ENCODE data around the gene CAMTA1. TPM values are rescaled to one million over a fixed set of nuclear protein-coding genes. Genes with fewer than 3 reads are reported as not detected.

The CAMTA1 gene
- total RNA-seq, 1 donor from 2014 or later = 69.9 TPM

DNA sequence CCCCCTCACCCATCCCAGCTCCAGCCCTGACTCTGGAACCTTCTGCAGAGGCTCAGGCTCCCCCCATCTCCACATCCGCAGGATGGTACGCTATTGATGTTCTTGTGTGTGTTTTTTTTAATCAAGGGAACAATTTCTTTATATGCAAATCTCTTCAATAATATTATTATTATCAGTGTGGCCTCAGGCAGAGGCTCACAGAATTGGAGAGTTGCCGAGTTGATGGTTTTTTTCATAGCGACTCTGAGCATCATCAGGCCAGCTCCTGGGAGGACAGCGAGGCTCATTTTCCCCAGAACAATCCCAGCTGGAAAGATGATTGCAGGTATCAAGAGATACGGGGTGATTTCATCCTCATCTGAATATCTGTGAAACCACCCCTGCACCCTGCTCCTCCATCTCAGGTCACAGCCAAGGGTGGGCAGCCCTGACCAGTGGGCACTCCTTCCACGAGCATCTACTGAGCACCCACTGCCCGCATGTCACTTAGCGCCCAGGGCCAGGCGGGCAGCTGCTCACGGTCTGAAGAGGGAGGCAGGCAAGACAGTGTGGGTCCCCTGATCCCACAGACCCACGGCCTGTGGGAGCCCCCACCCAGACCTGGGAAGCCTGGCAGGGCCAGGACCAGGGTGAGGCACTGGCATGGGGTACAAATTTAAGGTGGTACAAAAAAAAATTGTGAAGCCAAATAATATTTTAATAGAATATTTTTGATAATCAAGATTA is 740.2 kb downstream of the CAMTA1 start:
- intact Hi-C loops (cut with micrococcal nuclease) = no loop called here
- no peaks in the 10 kb centered on the region for H3K27me3 Mint-ChIP-seq
- no peak overlapping the region for H3K4me3 Mint-ChIP-seq
- H3K36me3 Mint-ChIP-seq (ENCODE audit: low read depth) = no peaks in the 10 kb centered on the region
- H3K27ac Mint-ChIP-seq = no peak overlapping the region
- no peak for DNase-seq
- H3K9me3 Mint-ChIP-seq = no peaks in the 10 kb centered on the region
- no peaks in the 10 kb centered on the region for H3K4me1 Mint-ChIP-seq

DNA sequence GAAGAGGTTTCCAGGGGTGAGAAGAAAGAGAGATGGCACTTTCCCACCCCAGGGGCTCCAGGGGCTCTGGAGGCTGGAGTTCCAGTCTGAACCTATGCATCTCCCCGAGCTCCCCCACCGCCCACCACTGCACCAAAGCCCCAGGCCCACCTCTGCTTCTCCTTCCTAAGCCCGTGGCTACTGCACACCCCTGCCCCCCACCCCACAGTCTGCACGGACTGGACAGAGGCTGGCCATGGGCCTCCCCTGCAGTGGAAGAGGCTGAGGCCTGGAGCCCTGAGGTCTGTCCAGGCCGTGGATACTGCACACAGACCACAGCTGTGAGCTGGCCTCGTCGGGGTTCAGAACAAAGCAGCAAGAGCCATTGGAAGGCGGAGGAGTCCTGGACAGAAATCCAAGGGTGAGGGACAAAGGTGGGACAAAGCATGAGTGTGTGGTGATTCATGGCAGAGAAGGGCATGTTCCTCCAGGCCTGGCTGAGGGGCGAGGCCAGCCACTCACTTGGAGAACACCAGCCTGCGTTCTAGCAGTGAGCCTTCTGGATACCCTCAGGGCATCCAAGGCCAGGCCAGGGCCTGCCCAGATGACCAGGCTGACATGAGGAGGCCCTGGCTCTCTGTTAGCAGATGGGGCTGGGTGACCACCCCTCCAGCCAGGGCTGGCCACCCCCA is 741.1 kb downstream of the CAMTA1 start:
- H3K27me3 Mint-ChIP-seq = no peaks in the 10 kb centered on the region
- no peak for DNase-seq
- no peak overlapping the region for H3K27ac Mint-ChIP-seq
- intact Hi-C loops (cut with micrococcal nuclease) = no loop called here
- H3K4me1 Mint-ChIP-seq = no peaks in the 10 kb centered on the region
- H3K4me3 Mint-ChIP-seq = no peak overlapping the region
- no peaks in the 10 kb centered on the region for H3K9me3 Mint-ChIP-seq
- H3K36me3 Mint-ChIP-seq (ENCODE audit: low read depth) = no peaks in the 10 kb centered on the region

DNA sequence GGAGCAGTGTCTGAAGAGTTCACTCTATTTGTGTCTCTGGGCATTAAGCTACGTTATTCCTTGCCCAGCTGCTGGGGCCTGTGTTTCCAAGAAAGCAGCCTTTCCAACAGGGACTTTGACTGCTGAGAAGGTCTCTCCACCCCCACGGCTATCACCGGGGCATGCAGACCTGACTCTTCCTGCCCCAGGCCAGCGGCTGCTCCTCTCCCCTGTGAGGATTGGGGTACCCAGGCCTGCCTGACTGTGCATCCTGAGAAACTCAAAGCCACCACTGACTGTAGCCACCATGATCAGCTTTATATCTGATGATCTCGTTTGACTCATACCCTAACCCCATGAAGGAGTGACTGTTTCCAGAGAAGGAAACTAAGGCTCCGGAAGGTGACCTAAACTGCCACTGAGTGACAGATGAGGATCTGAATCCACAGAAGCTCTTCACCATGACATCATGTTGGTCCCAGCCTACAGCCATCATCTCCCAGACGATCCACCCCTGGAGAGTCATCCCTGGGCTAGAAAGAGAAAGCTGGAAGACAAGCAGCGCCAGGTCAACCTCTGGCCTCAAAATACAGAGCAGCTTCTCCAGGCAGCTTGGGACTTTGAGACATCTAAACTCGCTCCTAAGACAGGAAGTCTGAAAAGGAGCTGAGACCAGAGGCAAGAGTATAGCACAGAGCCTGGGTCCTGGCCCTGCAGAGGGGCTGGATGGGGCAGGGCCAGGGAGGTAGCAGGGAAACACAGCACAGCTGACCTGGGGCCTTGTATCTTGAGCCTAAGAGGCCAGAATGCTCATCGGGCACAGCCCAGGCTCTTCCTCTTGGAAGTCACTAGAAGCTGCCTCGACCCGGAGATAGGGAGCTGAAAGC is 741.8 kb downstream of the CAMTA1 start:
- no peak for DNase-seq
- H3K27ac Mint-ChIP-seq = no peak overlapping the region

DNA sequence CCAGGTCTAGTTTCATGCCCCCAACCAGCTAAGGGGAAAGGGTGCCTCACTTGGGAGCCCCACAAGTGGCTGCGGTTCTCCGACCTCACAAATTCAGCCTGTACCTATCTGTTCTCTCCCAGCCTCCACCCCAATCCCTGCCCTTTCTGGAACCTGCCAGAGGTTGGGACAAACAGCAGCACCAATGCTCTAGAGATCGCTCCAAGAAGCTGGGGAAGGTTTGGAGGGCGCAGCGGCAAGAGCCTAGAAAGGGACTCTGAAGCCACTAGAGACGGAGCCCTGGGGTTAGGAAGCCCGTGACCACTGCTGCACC is 742.4 kb downstream of the CAMTA1 start:
- Mint-ChIP-seq H3K4me3 (no peak overlapping the region), H3K27ac (no peak overlapping the region), H3K9me3 (no peaks in the 10 kb centered on the region), H3K4me1 (no peaks in the 10 kb centered on the region), H3K36me3 (ENCODE audit: low read depth) (no peaks in the 10 kb centered on the region), H3K27me3 (no peaks in the 10 kb centered on the region)
- intact Hi-C loops (cut with micrococcal nuclease) = no loop called here
- no peak for DNase-seq

More for the DNA sequence above, 741.8 kb downstream of the CAMTA1 start:
- no peaks in the 10 kb centered on the region for H3K27me3 Mint-ChIP-seq
- H3K4me1 Mint-ChIP-seq = no peaks in the 10 kb centered on the region
- intact Hi-C loops (cut with micrococcal nuclease) = no loop called here
- H3K4me3 Mint-ChIP-seq = no peak overlapping the region
- H3K36me3 Mint-ChIP-seq (ENCODE audit: low read depth) = no peaks in the 10 kb centered on the region
- no peaks in the 10 kb centered on the region for H3K9me3 Mint-ChIP-seq

GRCh38 chr1:7528386-7529198 is 743.3 kb downstream of the CAMTA1 start:
- Mint-ChIP-seq H3K4me3 (no peak overlapping the region), H3K9me3 (no peaks in the 10 kb centered on the region), H3K36me3 (ENCODE audit: low read depth) (no peaks in the 10 kb centered on the region), H3K27me3 (no peaks in the 10 kb centered on the region), H3K27ac (no peak overlapping the region), H3K4me1 (no peaks in the 10 kb centered on the region)
- no peak for DNase-seq
- intact Hi-C loops (cut with micrococcal nuclease) = no loop called here

- no peaks in the 10 kb centered on the region for H3K4me1 Mint-ChIP-seq
- H3K36me3 Mint-ChIP-seq (ENCODE audit: low read depth) = no peaks in the 10 kb centered on the region
- no peak for DNase-seq
- no peak overlapping the region for H3K4me3 Mint-ChIP-seq
- H3K9me3 Mint-ChIP-seq = no peaks in the 10 kb centered on the region
- intact Hi-C loops (cut with micrococcal nuclease) = no loop called here
- no peak overlapping the region for H3K27ac Mint-ChIP-seq
- H3K27me3 Mint-ChIP-seq = no peaks in the 10 kb centered on the region
These were observed 744.7 kb downstream of the CAMTA1 start for GRCh38 chr1:7529917-7530316.

DNA sequence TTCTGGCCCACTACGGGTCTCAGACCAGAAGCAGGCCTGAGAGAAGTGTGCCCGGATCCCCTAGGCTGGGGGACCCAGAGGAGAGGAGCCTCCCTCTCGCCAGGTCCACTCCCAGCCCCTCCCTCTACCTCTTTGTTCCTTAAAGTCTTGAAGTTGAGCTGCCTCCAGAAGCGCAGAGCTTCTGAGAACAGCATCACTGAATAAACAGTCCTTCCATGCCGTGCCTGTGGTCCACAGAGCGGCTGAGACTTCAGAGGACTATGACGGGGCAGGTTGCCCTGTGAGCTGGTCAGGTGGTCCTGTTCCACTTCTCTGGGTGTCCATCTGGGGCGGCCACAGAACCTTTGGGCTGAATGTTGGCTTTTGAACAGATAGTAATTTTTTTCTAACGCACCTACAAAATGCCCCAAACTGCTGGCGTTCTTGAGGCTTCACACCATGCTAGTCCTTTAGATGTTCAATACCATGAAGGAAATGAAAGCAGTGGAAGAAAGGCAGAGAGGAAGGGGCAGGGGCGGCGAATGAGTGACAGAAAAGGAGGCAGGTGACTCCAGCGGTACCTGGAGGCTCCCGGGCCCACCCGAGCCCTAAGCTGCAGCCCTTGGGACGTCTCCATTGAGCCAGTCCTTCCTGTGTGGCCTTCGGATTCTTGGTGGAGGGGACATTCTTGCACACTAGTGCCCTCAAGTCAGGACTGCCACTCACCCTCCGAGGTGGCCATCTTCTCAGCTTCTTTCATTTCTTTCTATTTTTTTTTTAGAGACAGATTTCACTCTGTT is 746.5 kb downstream of the CAMTA1 start:
- no peak overlapping the region for H3K4me3 Mint-ChIP-seq
- no peaks in the 10 kb centered on the region for H3K9me3 Mint-ChIP-seq
- H3K4me1 Mint-ChIP-seq = no peaks in the 10 kb centered on the region
- intact Hi-C loops (cut with micrococcal nuclease) = no loop called here
- no peaks in the 10 kb centered on the region for H3K27me3 Mint-ChIP-seq
- no peak overlapping the region for H3K27ac Mint-ChIP-seq
- no peak for DNase-seq
- no peaks in the 10 kb centered on the region for H3K36me3 Mint-ChIP-seq (ENCODE audit: low read depth)

GRCh38 chr1:7533006-7533405 is 747.8 kb downstream of the CAMTA1 start:
- H3K9me3 Mint-ChIP-seq = no peaks in the 10 kb centered on the region
- H3K27ac Mint-ChIP-seq = no peak overlapping the region
- no peaks in the 10 kb centered on the region for H3K36me3 Mint-ChIP-seq (ENCODE audit: low read depth)
- H3K4me3 Mint-ChIP-seq = no peak overlapping the region
- no peak for DNase-seq
- H3K4me1 Mint-ChIP-seq = no peaks in the 10 kb centered on the region
- intact Hi-C loops (cut with micrococcal nuclease) = no loop called here
- no peaks in the 10 kb centered on the region for H3K27me3 Mint-ChIP-seq

- Mint-ChIP-seq H3K27ac (no peak overlapping the region), H3K36me3 (ENCODE audit: low read depth) (no peaks in the 10 kb centered on the region), H3K4me1 (no peaks in the 10 kb centered on the region), H3K9me3 (no peaks in the 10 kb centered on the region), H3K27me3 (no peaks in the 10 kb centered on the region), H3K4me3 (no peak overlapping the region)
- intact Hi-C loops (cut with micrococcal nuclease) = no loop called here
- DNase-seq = no peak
These were observed 749.0 kb downstream of the CAMTA1 start for GRCh38 chr1:7534061-7534825.

DNA sequence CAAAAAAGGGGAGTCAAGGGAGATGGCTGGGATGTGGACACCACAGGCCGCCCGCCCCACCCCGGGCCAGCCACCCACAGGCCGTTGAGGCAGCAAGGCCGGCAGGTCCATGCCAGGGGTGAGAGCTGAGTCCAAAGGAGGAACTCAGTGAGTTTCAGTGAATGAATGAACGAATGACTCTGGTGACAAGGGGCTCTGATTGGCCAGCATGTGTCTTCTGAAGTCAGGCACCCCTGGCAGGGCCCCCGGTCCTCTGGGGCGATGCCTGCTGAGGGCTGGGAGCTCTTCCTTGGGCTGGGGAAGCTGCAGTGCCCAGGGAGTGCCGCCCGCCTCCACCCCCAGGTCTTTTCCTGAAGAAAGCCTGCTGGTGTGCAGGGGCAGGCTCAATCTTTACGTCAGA is 749.8 kb downstream of the CAMTA1 start:
- no peak for DNase-seq
- H3K4me1 Mint-ChIP-seq = no peaks in the 10 kb centered on the region
- H3K27me3 Mint-ChIP-seq = no peaks in the 10 kb centered on the region
- intact Hi-C loops (cut with micrococcal nuclease) = no loop called here
- H3K4me3 Mint-ChIP-seq = no peak overlapping the region
- no peaks in the 10 kb centered on the region for H3K36me3 Mint-ChIP-seq (ENCODE audit: low read depth)
- H3K9me3 Mint-ChIP-seq = no peaks in the 10 kb centered on the region
- no peak overlapping the region for H3K27ac Mint-ChIP-seq

GRCh38 chr1:7535934-7536878 is 751.0 kb downstream of the CAMTA1 start:
- no peak overlapping the region for H3K27ac Mint-ChIP-seq

More at GRCh38 chr1:7535934-7536878, 751.0 kb downstream of the CAMTA1 start:
- no peak overlapping the region for H3K4me3 Mint-ChIP-seq
- H3K9me3 Mint-ChIP-seq = no peaks in the 10 kb centered on the region
- H3K36me3 Mint-ChIP-seq (ENCODE audit: low read depth) = no peaks in the 10 kb centered on the region
- no peaks in the 10 kb centered on the region for H3K27me3 Mint-ChIP-seq
- no peaks in the 10 kb centered on the region for H3K4me1 Mint-ChIP-seq
- no peak for DNase-seq
- intact Hi-C loops (cut with micrococcal nuclease) = no loop called here
